ENCODE measurements around the gene KCNA2.

Gene KCNA2

DNA sequence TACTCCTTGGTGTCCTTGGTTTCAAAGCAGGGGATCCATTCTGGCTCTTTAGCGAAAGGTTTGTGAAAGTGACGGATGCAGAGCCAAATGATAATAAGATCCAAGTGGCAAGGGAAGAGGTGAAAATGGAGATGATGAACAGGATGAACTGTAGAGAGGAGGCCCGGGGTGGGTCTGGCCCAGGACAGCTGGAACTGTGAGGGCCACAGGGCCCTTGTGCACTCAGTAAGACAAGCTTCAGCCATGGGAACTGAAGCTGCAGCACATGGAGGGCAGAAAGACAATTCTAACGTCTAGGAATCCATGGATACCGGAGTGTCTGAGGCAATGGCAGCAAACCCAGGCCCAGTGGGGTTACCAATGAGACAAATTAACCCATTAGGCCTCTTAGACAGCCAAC lies 4.8 kb downstream of the KCNA2 start:
- Histone ChIP-seq H3K36me3 (ENCODE audit: control insufficient read depth, insufficient read depth, low read length) (peaks cover 2% of the 10 kb centered on the region), H3K9me3 (ENCODE audit: control insufficient read depth, low read length) (no peaks in the 10 kb centered on the region), H3K4me3 (ENCODE audit: extremely low read depth, insufficient read depth, low read length, poor library complexity, severe bottlenecking) (no peak overlapping the region), H3K4me1 (ENCODE audit: control insufficient read depth, insufficient read depth, low read length, poor library complexity, severe bottlenecking) (peaks cover 4% of the 10 kb centered on the region), H3K27ac (ENCODE audit: low read depth, low read length, severe bottlenecking) (no peak overlapping the region)
- WGBS, 2 experiments (ENCODE audit: insufficient coverage in 2 of 2): 76 to 78% methylated on average over 5 of the region's 5 CpGs

DNA sequence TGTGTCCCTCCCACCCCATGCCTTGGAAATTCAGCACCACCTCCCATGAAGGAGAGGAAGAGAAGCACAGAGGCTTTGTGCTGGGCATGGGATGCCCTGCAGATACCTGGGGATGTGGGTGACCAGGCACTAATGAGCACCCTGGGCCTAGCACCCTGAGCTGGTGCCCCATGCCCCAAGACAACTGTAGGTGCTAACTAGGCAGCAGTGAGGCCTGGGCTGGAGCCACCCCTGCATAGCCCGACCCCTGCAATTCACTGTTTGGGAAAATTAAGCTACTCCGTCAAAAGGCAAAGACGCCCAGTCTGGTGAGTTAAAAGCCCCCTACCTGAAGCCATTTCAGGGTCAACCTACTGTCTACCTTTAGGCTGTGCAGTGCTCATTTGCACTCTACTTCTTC lies 5.4 kb downstream of the KCNA2 start:
- Histone ChIP-seq H3K27ac (ENCODE audit: low read depth, low read length, severe bottlenecking) (no peak overlapping the region), H3K4me1 (ENCODE audit: control insufficient read depth, insufficient read depth, low read length, poor library complexity, severe bottlenecking) (peaks cover under 1% of the 10 kb centered on the region), H3K36me3 (ENCODE audit: control insufficient read depth, insufficient read depth, low read length) (peaks cover 2% of the 10 kb centered on the region), H3K9me3 (ENCODE audit: control insufficient read depth, low read length) (no peaks in the 10 kb centered on the region), H3K4me3 (ENCODE audit: extremely low read depth, insufficient read depth, low read length, poor library complexity, severe bottlenecking) (no peak overlapping the region)
- WGBS, 2 experiments (ENCODE audit: insufficient coverage in 2 of 2): 78 to 92% methylated on average over 1 to 3 of the region's 3 CpGs

DNA sequence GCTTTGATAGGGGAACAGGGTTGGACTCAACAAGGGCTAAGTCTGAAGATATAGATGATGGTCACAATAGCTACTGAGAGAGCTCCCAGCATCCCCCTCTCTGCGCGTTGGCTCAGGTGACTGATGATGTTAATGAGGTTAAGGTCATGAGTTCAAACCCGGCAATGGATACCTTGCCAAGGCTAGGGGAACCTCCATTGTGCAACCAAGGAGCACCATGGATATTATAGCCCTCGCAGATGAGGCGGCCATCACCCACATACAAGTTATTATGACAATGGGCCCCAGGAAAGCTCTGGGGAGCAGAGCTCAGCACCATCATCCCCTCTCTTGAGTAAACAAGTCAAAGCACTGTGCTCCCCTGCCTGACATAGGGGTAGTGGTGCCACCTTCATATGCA lies 8.2 kb downstream of the KCNA2 start:
- Histone ChIP-seq H3K9me3 (ENCODE audit: control insufficient read depth, low read length) (no peaks in the 10 kb centered on the region), H3K27ac (ENCODE audit: low read depth, low read length, severe bottlenecking) (no peak overlapping the region), H3K4me3 (ENCODE audit: extremely low read depth, insufficient read depth, low read length, poor library complexity, severe bottlenecking) (no peak overlapping the region), H3K4me1 (ENCODE audit: control insufficient read depth, insufficient read depth, low read length, poor library complexity, severe bottlenecking) (no peaks in the 10 kb centered on the region), H3K36me3 (ENCODE audit: control insufficient read depth, insufficient read depth, low read length) (no peaks in the 10 kb centered on the region)
- WGBS, 2 experiments (ENCODE audit: insufficient coverage in 2 of 2): 88 to 90% methylated on average over 2 to 5 of the region's 5 CpGs

DNA sequence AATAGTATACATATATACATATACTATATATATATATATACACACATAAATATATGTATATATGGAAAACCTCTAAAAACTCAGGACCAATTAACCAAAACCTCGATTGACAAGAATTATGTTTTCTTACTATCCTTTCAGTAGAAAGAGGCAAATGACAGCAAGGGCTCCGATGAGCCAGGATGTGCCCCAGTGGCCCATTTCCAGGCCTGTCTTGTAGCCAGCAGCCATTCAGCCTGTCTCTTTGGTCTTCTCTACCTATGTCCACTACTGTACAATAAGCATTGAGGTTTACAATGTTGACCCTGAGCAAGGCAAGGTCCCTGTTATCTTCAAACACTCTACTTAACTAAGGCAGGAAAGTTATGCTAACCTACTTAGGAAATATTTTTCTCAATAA lies 9.8 kb downstream of the KCNA2 start:
- 61 to 100% methylated on average over 2 of the region's 2 CpGs for WGBS, 2 experiments (ENCODE audit: insufficient coverage in 2 of 2)
- Histone ChIP-seq H3K4me1 (ENCODE audit: control insufficient read depth, insufficient read depth, low read length, poor library complexity, severe bottlenecking) (no peaks in the 10 kb centered on the region), H3K4me3 (ENCODE audit: extremely low read depth, insufficient read depth, low read length, poor library complexity, severe bottlenecking) (no peak overlapping the region), H3K36me3 (ENCODE audit: control insufficient read depth, insufficient read depth, low read length) (no peaks in the 10 kb centered on the region), H3K9me3 (ENCODE audit: control insufficient read depth, low read length) (no peaks in the 10 kb centered on the region), H3K27ac (ENCODE audit: low read depth, low read length, severe bottlenecking) (no peak overlapping the region)

DNA sequence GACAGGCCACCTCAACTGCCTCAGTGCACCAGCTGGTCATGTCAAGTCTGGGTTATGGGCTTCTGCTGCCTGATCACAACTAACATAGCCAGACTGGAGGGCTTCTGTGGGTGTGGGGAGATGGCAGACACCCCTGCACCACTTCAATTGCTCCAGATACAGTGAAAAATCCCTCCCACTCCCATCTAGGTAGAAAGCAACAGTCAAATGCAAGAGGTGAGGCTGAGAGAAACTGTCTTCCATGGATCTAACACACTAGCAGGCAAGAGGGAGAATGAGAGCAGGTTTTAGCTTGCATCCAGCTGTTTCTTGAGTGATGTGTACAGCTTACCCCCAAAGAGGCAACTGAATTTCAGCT lies 10.8 kb downstream of the KCNA2 start:
- Histone ChIP-seq H3K27ac (ENCODE audit: low read depth, low read length, severe bottlenecking) (no peak overlapping the region), H3K4me3 (ENCODE audit: extremely low read depth, insufficient read depth, low read length, poor library complexity, severe bottlenecking) (no peak overlapping the region), H3K9me3 (ENCODE audit: control insufficient read depth, low read length) (no peaks in the 10 kb centered on the region), H3K4me1 (ENCODE audit: control insufficient read depth, insufficient read depth, low read length, poor library complexity, severe bottlenecking) (no peaks in the 10 kb centered on the region), H3K36me3 (ENCODE audit: control insufficient read depth, insufficient read depth, low read length) (no peaks in the 10 kb centered on the region)

DNA sequence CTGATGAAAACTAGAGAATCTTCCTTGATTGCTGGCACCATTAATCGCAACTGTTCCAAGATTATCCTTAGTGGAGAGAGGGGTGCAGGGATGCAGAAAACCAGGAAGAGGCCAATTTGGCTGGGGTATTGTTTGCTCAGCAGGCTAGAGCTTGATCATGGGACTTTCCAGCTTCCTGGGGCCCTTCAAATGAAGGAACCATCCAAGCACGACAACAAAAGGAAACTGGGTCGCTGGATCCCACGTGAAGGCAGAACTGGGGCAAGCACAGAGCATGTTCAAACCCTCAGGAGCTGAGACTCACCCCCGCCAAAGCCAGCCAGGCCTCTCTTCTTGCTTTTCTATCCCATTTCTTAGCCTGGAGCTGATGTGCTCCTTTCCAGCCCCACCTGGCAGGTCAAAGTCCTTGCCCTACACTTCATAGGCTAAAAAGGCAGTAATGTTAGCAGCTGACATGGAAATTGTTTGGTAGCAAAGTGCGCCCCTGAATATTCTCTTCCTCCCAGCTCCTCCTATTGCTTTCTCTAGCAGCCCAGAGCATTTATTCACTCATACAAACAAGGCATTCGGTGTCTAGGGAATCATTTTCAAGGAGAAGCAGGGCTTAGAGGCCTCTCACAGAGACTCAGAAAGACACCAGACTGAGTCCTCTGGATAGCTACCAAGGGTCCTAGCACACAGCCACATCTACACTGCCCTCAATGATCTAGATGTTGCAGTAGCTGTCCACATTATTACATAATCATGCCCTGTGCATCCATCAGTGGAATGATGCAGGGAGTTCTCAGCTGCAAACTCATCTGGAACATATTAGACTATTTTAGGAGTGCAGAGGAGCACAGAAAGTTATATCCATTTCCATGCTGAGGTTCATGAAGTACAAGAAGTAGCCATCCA lies 11.5 kb downstream of the KCNA2 start:
- WGBS, 2 experiments (ENCODE audit: insufficient coverage in 2 of 2): 60 to 72% methylated on average over 5 to 6 of the region's 7 CpGs
- H3K4me3 ChIP-seq (ENCODE audit: extremely low read depth, insufficient read depth, low read length, poor library complexity, severe bottlenecking): no peak overlapping the region
- no peaks in the 10 kb centered on the region for H3K4me1 ChIP-seq (ENCODE audit: control insufficient read depth, insufficient read depth, low read length, poor library complexity, severe bottlenecking)
- no peaks in the 10 kb centered on the region for H3K9me3 ChIP-seq (ENCODE audit: control insufficient read depth, low read length)
- H3K27ac ChIP-seq (ENCODE audit: low read depth, low read length, severe bottlenecking): no peak overlapping the region
- no peaks in the 10 kb centered on the region for H3K36me3 ChIP-seq (ENCODE audit: control insufficient read depth, insufficient read depth, low read length)

DNA sequence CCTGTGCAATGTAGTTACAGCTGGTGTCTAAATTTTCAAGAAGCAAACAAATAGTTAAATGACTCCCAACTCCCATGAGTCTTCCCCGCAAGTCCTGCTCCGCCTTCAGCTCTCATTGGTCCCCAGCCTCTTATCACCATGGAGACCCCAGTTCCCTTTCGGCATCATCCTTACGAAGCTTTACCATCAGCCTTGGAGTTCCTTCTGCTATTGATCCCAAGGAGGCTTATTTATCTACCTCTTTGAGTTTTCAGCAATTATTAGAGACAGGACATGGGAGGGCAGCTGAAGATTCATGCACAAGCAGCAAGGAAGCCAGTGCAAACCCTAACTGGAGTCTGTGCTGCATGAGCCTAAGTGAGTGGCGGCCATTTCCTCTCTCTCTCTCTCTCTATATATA lies 12.3 kb downstream of the KCNA2 start:
- Histone ChIP-seq H3K4me3 (ENCODE audit: extremely low read depth, insufficient read depth, low read length, poor library complexity, severe bottlenecking) (no peak overlapping the region), H3K9me3 (ENCODE audit: control insufficient read depth, low read length) (no peaks in the 10 kb centered on the region), H3K4me1 (ENCODE audit: control insufficient read depth, insufficient read depth, low read length, poor library complexity, severe bottlenecking) (no peaks in the 10 kb centered on the region), H3K36me3 (ENCODE audit: control insufficient read depth, insufficient read depth, low read length) (no peaks in the 10 kb centered on the region), H3K27ac (ENCODE audit: low read depth, low read length, severe bottlenecking) (no peak overlapping the region)
- 60 to 77% methylated on average over 3 of the region's 5 CpGs for WGBS, 2 experiments (ENCODE audit: insufficient coverage in 2 of 2)

DNA sequence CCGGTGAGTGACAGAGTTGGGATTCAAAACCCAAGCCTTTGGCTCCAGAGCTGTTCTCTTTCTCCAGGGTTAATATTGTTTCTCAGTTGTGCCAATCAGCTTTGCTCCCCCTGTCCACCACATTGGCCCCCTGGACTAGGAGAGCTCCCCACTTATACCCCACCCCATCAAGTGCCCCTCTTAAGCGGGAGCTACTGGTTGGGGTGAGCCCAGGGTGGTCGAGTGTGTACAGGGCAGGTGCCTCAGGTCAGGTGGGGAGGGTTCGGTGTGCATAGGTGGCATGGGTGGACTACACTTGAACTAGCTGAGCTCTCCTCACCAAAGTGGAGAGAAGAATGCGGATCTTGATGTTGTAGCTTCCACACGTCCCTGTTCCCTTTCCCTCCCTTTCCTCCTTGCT lies 14.2 kb downstream of the KCNA2 start:
- 91 to 94% methylated on average over 4 to 5 of the region's 6 CpGs for WGBS, 2 experiments (ENCODE audit: insufficient coverage in 2 of 2)
- no peaks in the 10 kb centered on the region for H3K9me3 ChIP-seq (ENCODE audit: control insufficient read depth, low read length)

DNA sequence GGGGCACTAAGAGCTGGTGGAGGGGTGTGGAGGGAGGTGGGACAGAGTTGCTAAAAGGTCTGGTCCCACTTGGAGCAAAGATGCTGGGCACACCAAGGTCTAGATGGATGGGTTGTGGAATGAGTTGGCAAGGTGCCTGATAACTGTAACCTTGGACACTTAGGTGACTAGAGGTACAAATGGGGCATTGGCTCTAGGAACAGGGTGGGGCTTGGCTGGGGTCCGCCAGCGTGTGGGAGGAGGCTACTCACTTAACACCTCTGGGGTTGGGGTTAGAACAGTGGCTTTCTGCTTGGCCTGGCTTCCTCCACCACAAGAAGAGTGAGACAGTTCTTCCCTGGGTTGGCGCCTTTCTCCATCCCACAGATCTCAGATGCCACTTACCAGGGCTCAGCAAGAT lies 17.2 kb downstream of the KCNA2 start:
- Histone ChIP-seq H3K27ac (ENCODE audit: low read depth, low read length, severe bottlenecking) (no peak overlapping the region), H3K9me3 (ENCODE audit: control insufficient read depth, low read length) (no peaks in the 10 kb centered on the region), H3K36me3 (ENCODE audit: control insufficient read depth, insufficient read depth, low read length) (no peaks in the 10 kb centered on the region), H3K4me1 (ENCODE audit: control insufficient read depth, insufficient read depth, low read length, poor library complexity, severe bottlenecking) (no peaks in the 10 kb centered on the region), H3K4me3 (ENCODE audit: extremely low read depth, insufficient read depth, low read length, poor library complexity, severe bottlenecking) (no peak overlapping the region)
- 93 to 100% methylated on average over 1 to 2 of the region's 3 CpGs for WGBS, 2 experiments (ENCODE audit: insufficient coverage in 2 of 2)

More for the DNA sequence above, 14.2 kb downstream of the KCNA2 start:
- Histone ChIP-seq H3K27ac (ENCODE audit: low read depth, low read length, severe bottlenecking) (no peak overlapping the region), H3K36me3 (ENCODE audit: control insufficient read depth, insufficient read depth, low read length) (no peaks in the 10 kb centered on the region), H3K4me3 (ENCODE audit: extremely low read depth, insufficient read depth, low read length, poor library complexity, severe bottlenecking) (no peak overlapping the region), H3K4me1 (ENCODE audit: control insufficient read depth, insufficient read depth, low read length, poor library complexity, severe bottlenecking) (no peaks in the 10 kb centered on the region)

DNA sequence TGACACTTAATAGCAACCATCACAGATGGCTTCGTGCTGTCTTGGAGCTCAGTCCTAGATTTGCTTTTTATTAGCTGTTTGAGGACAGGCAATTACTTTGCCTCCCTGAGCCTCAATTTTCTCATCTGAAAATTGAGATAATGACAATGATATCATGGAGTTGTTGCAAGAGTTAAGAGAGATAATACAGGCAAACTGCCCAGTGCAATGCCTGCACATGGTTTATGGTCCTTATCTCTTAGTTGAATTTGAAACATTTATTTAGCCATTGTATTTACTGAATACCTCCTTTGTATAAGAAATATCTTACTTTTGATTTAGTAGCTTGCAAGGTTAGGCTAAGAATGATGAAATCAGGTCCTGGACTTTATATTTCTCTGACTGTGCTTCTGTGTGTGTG lies 17.7 kb downstream of the KCNA2 start:
- no CpG with 5 or more reads among the region's 1 CpG for WGBS, 2 experiments (ENCODE audit: insufficient coverage in 2 of 2)

DNA sequence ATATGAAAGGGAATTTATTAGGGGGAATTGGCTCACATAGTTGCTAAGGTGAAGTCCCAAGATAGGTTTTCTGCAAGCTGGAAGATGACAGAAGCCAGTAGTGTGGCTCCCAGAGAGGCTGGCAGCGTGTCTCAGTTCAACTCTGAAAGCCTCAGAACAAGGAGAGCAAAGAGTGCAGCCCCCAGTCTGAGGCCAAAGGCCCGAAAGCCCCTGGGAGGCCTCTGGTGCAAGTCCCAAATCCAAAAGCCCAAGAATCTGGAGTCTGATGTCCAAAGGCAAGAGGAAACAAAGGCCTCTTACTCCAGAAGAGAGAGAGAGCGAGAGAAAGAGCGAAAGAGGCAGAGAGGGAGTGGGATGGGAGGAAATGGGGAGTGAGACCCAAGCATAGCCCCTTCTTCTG lies 18.3 kb downstream of the KCNA2 start:
- Histone ChIP-seq H3K4me1 (ENCODE audit: control insufficient read depth, insufficient read depth, low read length, poor library complexity, severe bottlenecking) (no peaks in the 10 kb centered on the region), H3K4me3 (ENCODE audit: extremely low read depth, insufficient read depth, low read length, poor library complexity, severe bottlenecking) (no peak overlapping the region), H3K9me3 (ENCODE audit: control insufficient read depth, low read length) (no peaks in the 10 kb centered on the region), H3K27ac (ENCODE audit: low read depth, low read length, severe bottlenecking) (no peak overlapping the region), H3K36me3 (ENCODE audit: control insufficient read depth, insufficient read depth, low read length) (no peaks in the 10 kb centered on the region)
- WGBS, 2 experiments (ENCODE audit: insufficient coverage in 2 of 2): 83 to 96% methylated on average over 2 to 4 of the region's 4 CpGs

More for the DNA sequence above, 17.7 kb downstream of the KCNA2 start:
- H3K4me3 ChIP-seq (ENCODE audit: extremely low read depth, insufficient read depth, low read length, poor library complexity, severe bottlenecking): no peak overlapping the region
- no peak overlapping the region for H3K27ac ChIP-seq (ENCODE audit: low read depth, low read length, severe bottlenecking)
- H3K36me3 ChIP-seq (ENCODE audit: control insufficient read depth, insufficient read depth, low read length): no peaks in the 10 kb centered on the region
- H3K4me1 ChIP-seq (ENCODE audit: control insufficient read depth, insufficient read depth, low read length, poor library complexity, severe bottlenecking): no peaks in the 10 kb centered on the region
- no peaks in the 10 kb centered on the region for H3K9me3 ChIP-seq (ENCODE audit: control insufficient read depth, low read length)
